ENCODE results near the gene RBM47. TPM values are rescaled to one million over a fixed set of nuclear protein-coding genes. Genes with fewer than 3 reads are reported as not detected.

The RBM47 gene
- total RNA-seq, 1 donor from 2014 or later, result 37.8 TPM

DNA sequence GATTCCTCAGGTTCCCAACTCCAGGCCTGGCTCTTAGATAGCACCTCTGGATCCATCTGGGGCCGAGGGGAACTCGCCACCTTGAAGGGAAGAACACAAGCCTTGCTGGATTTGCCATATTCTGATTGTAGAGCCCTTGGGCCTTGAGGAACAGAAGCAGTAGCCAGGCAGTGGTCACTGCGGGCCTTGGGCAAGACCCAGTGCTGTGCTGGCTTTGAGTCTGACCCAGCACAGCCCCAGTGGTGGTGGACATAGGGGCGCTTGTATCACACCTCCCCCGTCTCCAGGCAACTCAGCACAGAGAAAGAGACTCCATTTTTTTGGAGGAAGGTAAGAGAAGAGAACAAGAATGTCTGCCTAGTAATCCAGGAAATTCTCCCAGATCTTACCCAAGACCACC is 249.0 kb downstream of the RBM47 start:
- Mint-ChIP-seq H3K36me3 (no peaks in the 10 kb centered on the region), H3K4me3 (no peak overlapping the region), H3K9me3 (no peaks in the 10 kb centered on the region), H3K4me1 (peaks cover 2% of the 10 kb centered on the region), H3K27me3 (ENCODE audit: low read depth) (no peaks in the 10 kb centered on the region), H3K27ac (no peak overlapping the region)
- DNase-seq (ENCODE audit: low spot score in 2 of 2, unreplicated experiment in 2 of 2), result no peak
- TF ChIP-seq, protein P1, sequence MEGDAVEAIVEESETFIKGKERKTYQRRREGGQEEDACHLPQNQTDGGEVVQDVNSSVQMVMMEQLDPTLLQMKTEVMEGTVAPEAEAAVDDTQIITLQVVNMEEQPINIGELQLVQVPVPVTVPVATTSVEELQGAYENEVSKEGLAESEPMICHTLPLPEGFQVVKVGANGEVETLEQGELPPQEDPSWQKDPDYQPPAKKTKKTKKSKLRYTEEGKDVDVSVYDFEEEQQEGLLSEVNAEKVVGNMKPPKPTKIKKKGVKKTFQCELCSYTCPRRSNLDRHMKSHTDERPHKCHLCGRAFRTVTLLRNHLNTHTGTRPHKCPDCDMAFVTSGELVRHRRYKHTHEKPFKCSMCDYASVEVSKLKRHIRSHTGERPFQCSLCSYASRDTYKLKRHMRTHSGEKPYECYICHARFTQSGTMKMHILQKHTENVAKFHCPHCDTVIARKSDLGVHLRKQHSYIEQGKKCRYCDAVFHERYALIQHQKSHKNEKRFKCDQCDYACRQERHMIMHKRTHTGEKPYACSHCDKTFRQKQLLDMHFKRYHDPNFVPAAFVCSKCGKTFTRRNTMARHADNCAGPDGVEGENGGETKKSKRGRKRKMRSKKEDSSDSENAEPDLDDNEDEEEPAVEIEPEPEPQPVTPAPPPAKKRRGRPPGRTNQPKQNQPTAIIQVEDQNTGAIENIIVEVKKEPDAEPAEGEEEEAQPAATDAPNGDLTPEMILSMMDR (IDR thresholded peaks at IDR 0.05; ENCODE audit: unreplicated experiment), result no peak

DNA sequence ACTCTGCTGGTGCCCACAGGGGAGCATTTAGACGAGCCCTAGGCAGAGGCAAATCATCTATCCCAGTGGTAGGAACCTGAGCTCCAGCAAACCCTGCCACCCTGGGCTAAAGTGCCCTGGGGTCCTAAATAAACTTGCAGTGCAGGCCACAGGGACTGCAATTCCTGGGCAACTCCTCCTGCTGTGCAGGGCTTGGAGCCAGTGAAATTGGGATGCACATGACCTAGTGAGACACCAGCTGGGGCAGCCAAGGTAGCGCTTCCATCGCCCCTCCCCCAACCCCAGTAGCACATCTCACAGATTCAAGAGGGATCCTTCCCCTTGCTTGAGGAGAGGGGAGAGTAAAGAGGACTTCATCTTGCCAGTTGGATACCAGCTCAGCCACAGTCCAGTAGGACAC is 250.4 kb downstream of the RBM47 start:
- no peaks in the 10 kb centered on the region for H3K36me3 Mint-ChIP-seq

DNA sequence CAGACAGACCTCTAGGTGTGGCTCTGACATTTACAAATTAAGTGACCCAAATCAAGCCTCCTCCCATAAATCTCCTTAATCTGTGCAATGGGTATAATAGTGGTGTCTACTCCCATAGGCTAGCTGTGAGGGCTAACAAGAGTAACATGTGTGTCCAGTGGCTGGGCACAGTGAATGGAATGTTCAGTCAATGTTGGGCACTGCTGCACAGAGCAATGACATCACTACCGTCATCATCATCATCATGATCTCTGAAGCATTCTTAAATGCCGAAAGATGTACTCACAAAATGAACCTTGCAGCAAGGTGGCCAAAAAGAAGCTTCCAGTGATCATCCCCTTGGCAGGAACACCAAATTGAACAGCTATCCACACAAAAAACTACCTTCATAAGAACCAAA is 251.0 kb downstream of the RBM47 start:
- no peaks in the 10 kb centered on the region for H3K9me3 Mint-ChIP-seq
- H3K4me3 Mint-ChIP-seq, result no peak overlapping the region
- TF ChIP-seq, protein P1 (IDR thresholded peaks at IDR 0.05; ENCODE audit: unreplicated experiment), result no peak
- no peaks in the 10 kb centered on the region for H3K36me3 Mint-ChIP-seq
- H3K27me3 Mint-ChIP-seq (ENCODE audit: low read depth), result no peaks in the 10 kb centered on the region
- H3K4me1 Mint-ChIP-seq, result peaks cover 2% of the 10 kb centered on the region
- H3K27ac Mint-ChIP-seq, result no peak overlapping the region
- no peak for DNase-seq (ENCODE audit: low spot score in 2 of 2, unreplicated experiment in 2 of 2)

More for the DNA sequence above, 250.4 kb downstream of the RBM47 start:
- Mint-ChIP-seq H3K27ac (no peak overlapping the region), H3K4me3 (no peak overlapping the region), H3K9me3 (no peaks in the 10 kb centered on the region), H3K4me1 (peaks cover 2% of the 10 kb centered on the region), H3K27me3 (ENCODE audit: low read depth) (no peaks in the 10 kb centered on the region)
- no peak for DNase-seq (ENCODE audit: low spot score in 2 of 2, unreplicated experiment in 2 of 2)
- TF ChIP-seq, protein P1 (IDR thresholded peaks at IDR 0.05; ENCODE audit: unreplicated experiment), result no peak

DNA sequence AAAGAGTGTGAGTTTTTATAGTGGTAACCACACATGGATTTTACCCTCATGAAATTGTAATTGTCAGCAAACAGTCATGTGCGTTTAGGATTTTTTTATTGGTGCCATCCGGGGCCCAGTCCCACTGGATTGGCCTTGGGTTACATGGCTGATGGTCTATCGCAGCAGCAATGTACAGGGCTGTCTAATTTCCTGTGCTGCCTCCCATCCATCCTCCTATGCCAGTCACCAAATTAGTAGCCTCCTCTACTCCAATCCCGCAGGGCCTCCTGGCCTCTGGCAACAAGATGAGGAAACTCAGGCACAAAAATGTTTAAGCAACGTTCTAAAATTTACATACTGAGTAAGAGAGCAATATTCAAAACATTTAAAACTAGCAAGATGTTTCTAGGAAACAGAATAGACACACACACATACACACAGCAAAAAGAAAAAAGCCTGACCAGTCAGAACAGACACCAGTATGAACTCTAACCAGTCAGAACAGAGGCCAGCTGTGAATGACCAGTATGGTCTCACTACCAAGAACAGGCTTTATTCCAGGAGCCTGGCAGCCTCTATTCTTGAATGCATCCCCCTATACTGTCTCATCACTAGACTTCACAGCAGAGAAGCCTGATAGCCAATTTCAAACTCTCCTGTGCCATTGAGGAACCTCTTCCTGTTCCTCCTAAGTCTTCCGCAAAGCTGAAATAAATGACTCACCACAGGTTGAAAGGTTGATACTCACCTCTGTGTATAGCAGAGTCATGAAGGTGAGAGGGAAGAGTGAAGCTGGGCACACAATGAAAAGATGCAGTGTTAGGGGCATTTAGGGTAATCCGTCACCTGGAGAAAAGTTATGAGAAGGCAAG is 251.9 kb downstream of the RBM47 start:
- no peaks in the 10 kb centered on the region for H3K36me3 Mint-ChIP-seq
- TF ChIP-seq, protein P1 (IDR thresholded peaks at IDR 0.05; ENCODE audit: unreplicated experiment), result no peak
- H3K9me3 Mint-ChIP-seq, result no peaks in the 10 kb centered on the region
- H3K4me3 Mint-ChIP-seq, result no peak overlapping the region
- no peaks in the 10 kb centered on the region for H3K27me3 Mint-ChIP-seq (ENCODE audit: low read depth)
- H3K4me1 Mint-ChIP-seq, result peaks cover 2% of the 10 kb centered on the region
- no peak for DNase-seq (ENCODE audit: low spot score in 2 of 2, unreplicated experiment in 2 of 2)
- H3K27ac Mint-ChIP-seq, result no peak overlapping the region

DNA sequence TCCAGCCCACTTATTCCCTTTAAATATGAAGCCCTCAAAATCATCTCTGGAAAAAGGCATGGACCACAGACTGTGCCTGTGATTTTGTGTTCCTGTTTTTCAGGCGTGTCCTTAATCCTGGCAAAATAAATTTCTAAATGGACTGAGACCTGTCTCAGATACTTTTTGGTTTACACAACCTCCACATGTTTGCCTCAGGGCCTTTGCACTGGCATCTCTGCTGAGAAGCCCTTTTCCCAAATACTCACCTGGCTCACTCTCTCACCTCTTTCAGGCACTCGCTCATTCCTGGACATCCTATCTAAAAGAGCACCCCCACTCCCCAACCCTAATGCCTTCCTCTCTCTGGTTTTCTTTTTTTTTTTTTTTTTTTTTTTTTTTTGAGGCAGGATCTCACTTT is 254.0 kb downstream of the RBM47 start:
- no peak for DNase-seq (ENCODE audit: low spot score in 2 of 2, unreplicated experiment in 2 of 2)
- no peaks in the 10 kb centered on the region for H3K4me1 Mint-ChIP-seq
- TF ChIP-seq, protein P1 (IDR thresholded peaks at IDR 0.05; ENCODE audit: unreplicated experiment), result no peak
- H3K27me3 Mint-ChIP-seq (ENCODE audit: low read depth), result no peaks in the 10 kb centered on the region
- H3K4me3 Mint-ChIP-seq, result no peak overlapping the region
- H3K27ac Mint-ChIP-seq, result no peak overlapping the region
- H3K36me3 Mint-ChIP-seq, result no peaks in the 10 kb centered on the region
- no peaks in the 10 kb centered on the region for H3K9me3 Mint-ChIP-seq
